LNCaP clone FGC (cell line): ENCODE measurements around the gene TPSD1.

Source experiments
- DNase-seq: peaks from one replicate; pipeline ENCODE4 v3.0.0-alpha.2; 2011; ENCODE audit warnings: low read depth
- H3K4me3 ChIP-seq: 2 replicates; pipeline ENCODE4 v1.5.1; 2011; ENCODE audit warnings: mild to moderate bottlenecking, low read depth, low read length, control low read depth
- TF ChIP-seq, protein P1 (sequence below): IDR thresholded peaks from 2 replicates; pipeline ENCODE4 v1.5.1; 2012; ENCODE audit warnings: mild to moderate bottlenecking; ENCODE audit not compliant: control insufficient read depth, insufficient read depth; ENCODE audit errors: extremely low read depth

Gene TPSD1

DNA sequence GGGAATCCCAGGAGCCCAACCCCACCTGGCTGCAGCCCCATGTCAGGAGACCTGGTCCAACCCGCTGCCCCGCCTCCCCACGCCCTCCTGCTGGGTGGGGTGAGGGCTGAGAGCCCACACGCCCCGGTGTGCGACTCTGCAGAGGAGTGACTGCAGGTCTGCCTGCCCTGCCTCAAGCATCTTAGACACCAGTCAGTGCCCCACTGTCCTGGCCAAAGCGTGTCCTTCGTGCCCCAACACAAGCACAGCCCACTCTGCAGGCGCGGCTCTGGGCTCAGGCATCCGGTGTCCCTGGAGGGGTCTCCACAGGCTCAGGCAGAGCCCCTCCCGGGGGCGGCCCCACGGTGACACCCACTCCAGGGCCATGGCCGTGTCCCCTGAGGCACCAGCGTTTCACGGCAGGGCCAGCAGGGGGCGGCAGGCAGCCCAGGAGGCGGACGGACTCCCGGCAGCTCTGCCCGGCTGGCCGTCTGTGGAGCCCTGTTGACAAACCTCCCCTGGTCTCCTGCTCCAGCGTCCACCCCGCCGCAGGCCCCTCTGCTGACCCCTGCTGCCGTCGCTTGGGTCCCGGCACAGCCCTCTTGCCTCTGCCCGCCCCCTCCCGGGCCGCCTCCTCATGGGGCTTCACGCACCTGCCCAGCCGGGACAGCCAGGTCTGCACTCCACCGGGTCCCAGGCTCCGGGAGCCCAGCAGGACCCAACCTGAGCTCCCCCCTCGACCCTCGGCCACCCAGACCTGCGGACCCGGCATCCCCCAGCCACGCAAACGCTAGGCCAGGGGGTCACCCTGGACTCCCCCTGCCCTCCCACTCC lies 45.0 kb downstream of the TPSD1 start:
- no peak overlapping the region for H3K4me3 ChIP-seq
- DNase-seq: no peak
- TF ChIP-seq, protein P1, sequence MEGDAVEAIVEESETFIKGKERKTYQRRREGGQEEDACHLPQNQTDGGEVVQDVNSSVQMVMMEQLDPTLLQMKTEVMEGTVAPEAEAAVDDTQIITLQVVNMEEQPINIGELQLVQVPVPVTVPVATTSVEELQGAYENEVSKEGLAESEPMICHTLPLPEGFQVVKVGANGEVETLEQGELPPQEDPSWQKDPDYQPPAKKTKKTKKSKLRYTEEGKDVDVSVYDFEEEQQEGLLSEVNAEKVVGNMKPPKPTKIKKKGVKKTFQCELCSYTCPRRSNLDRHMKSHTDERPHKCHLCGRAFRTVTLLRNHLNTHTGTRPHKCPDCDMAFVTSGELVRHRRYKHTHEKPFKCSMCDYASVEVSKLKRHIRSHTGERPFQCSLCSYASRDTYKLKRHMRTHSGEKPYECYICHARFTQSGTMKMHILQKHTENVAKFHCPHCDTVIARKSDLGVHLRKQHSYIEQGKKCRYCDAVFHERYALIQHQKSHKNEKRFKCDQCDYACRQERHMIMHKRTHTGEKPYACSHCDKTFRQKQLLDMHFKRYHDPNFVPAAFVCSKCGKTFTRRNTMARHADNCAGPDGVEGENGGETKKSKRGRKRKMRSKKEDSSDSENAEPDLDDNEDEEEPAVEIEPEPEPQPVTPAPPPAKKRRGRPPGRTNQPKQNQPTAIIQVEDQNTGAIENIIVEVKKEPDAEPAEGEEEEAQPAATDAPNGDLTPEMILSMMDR: peak; percentile 91

DNA sequence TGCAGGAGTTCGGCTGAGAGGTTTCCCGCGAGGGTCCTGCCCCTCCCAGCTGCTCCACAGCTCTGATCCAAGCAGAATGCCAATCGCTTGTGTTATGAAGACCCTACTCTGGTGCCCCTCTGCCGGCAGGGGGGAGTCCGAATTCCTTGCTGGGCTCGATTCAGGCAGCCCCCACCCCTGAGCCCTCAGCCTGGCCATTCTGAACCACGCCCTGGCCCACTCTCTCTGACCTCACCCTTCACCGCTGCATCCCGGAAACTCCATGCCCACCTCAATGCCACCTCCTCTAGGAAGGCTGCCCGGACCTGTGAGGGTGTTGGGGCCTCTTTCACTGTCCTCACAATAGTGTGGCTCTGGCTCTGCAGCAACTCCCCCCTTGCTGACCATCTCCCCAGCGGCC lies 45.7 kb downstream of the TPSD1 start:
- TF ChIP-seq, protein P1: no peak
- no peak for DNase-seq
- no peak overlapping the region for H3K4me3 ChIP-seq

DNA sequence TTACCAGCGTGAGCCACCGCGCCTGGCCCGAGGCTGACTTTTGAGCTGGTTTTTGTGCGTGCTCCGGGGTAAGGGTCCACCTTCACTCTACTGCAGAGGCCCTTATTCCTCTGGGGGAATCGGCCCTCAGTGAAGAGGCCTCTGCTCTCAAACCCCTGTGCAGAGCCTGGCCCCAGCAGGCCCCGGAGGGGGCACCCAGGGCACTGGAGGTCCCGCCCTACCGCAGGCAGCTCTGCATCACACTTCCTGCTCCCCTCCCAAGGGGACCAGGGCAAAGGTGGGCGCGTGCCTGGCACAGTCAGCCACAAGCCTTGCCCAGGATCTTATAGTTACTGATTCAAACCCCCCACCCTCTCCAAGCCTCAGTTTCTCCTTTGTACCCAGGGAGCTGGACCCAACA lies 50.0 kb downstream of the TPSD1 start:
- TF ChIP-seq, protein P1: no peak
- H3K4me3 ChIP-seq: no peak overlapping the region
- no peak for DNase-seq

DNA sequence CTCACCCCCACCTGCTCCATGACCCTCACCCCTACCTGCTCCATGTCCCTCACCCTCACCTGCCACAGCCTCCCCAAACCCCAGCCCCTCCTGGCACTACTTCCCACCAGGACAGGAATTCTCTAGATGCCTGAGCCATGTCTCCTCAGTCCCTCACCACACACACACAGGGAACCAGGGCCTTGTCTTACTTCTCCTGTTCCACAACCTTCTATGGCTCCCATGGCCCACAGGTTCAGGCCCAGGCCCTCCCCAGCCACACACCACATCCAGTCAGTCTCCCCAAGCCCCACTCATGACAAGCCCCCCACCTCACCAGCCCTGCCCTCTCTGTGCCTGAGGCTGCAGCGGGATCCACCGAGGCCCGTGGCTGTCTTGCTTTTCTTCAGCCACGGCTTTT lies 50.5 kb downstream of the TPSD1 start:
- no peak for DNase-seq
- H3K4me3 ChIP-seq: no peak overlapping the region
- TF ChIP-seq, protein P1: no peak

DNA sequence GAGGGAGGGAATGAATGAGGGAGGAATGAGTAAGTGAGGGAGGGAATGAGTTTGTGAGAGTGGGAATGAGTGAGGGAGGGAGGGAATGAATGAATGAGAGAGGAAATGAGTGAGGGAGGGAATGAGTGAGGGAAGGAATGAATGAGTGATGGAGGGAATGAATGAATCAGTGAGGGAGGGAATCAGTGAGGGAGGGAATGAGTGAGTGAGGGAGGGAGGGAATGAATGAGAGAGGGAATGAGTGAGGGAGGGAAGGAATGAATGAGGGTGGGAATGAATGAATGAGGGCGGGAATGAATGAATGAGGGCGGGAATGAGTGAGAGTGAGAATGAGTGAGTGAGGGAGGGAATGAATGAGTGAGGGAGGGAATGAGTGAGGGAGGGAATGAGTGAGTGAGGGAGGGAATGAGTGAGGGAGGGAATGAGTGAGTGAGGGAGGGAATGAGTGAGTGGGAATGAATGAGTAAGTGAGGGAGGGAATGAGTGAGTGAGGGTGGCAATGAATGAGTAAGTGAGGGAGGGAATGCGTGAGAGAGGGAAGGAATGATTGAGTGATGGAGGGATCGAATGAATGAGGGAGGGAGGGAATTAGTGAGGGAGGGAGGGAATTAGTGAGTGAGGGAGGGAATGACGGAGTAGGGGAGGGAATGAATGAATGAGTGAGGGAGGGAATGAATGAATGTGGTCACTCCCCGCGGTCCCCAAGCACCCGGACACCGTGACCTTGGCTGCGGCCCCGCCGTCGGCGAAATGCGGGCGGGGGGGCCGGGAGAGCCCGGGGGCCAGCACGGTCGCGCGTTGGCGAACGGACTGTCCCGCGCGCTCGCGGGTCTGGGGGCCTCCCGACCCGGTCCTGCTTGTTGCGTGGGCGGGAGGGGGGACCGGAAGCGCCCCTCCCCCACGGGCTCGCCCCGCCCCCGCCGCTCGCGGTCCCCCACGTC lies 52.4 kb downstream of the TPSD1 start:
- H3K4me3 ChIP-seq: peak overlapping the region; percentile 60
- DNase-seq: peak; percentile 69
- TF ChIP-seq, protein P1: peak; percentile 4; the same call in 1 of the 2 replicates
